HG02943 (cell line): ENCODE measurements around the gene LGALS3BP.

Experiments
- ATAC-seq: cut with Tn5 transposase; IDR thresholded peaks from one replicate; pipeline ENCODE4 v1.9.1; 2021; ENCODE audit warnings: mild to moderate bottlenecking, low read depth, moderate library complexity; ENCODE audit not compliant: unreplicated experiment

Gene LGALS3BP

GRCh38 chr17:78944956-78945355, 34.8 kb downstream of the LGALS3BP start:
- ATAC-seq, result no peak

- no peak for ATAC-seq
Observed at GRCh38 chr17:78944026-78944425, 35.7 kb downstream of the LGALS3BP start.

GRCh38 chr17:78940708-78941107, 39.0 kb downstream of the LGALS3BP start:
- ATAC-seq, result no peak

DNA sequence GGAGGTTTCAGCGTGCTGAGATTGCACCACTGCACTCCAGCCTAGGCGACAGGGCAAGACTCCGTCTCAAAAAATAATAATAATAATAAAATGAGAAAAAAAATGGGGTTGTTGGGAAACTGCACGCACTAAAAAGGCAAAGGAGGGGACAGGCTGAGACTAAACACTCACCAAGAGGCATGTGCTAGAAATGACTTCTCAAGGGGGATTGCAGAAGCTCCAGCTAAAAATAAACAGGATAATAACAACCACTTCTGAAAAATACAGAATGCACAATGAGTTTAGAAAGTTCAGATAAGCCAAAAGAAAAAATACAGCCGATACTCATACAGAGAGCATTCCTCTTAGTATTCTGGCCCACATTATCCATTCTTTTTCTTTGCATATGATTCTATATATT, 39.5 kb downstream of the LGALS3BP start:
- no peak for ATAC-seq

- no peak for ATAC-seq
Observed at GRCh38 chr17:78939615-78940014, 40.1 kb downstream of the LGALS3BP start.

DNA sequence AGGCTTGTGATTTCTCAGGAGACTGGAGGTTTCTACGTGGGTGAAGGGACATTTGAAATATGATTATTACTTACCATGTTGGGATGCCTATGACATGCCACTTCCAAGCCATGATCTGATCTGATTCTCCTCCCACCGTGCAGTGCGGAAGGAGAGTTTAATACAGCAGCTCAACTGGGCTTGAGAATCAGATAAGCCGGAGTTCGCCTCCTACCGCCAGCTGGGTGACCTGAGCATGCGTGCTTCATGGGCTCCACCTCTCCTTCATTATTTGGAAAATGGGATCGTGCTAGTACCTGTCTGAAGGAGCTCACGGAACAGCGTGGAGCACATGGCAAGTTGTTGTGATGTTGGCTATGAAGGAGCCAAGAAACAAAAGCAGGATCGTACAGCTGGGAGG, 42.2 kb downstream of the LGALS3BP start:
- no peak for ATAC-seq

DNA sequence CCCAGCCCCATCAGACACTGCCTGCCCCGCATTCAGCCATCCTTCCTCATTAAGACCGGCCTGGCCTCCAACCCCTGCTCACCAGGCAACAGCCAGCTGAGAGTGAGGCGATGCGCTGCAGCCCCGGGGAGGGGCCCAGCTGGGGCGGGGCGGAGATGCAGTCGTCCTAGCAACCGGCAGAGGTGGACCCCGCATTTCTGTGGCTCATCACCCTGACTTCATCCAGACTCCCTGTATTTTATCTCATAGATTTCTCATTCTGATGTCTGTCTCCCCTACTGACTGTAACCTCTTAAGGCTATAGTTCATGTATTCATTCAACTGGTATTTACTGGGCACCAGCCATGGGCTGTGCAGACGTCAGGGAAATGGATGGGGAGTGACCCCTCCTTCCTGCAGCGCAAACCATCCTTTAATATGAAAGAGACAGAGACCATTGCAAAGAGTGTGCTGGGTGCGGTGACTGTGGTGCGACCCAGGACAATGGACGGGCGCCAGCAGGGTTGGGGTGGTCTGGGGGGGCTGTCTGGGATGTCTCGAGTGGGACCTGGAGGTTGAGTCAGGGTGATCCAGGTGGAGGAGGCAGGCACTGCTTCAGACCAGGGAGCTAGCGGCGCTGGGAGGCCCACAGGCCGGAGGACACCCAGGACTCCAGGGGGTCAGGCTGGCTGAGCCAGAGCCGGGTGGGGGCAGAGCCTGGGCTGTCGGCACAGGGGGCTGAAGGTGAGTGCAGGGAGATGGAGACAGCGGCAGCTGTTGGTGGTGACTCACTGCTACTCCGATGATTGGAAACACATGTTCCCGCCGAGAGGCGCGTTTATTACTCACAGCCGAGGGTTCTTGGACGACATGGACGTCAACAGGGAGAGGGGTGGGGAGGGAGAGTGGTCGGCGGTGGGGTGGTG, 44.1 kb downstream of the LGALS3BP start:
- ATAC-seq, result no peak

GRCh38 chr17:78934681-78935418, 44.9 kb downstream of the LGALS3BP start:
- ATAC-seq, result no peak

- no peak for ATAC-seq
Observed at GRCh38 chr17:78933959-78934568, 45.7 kb downstream of the LGALS3BP start.

- ATAC-seq, result no peak
Observed at GRCh38 chr17:78933025-78933958, 46.4 kb downstream of the LGALS3BP start.

DNA sequence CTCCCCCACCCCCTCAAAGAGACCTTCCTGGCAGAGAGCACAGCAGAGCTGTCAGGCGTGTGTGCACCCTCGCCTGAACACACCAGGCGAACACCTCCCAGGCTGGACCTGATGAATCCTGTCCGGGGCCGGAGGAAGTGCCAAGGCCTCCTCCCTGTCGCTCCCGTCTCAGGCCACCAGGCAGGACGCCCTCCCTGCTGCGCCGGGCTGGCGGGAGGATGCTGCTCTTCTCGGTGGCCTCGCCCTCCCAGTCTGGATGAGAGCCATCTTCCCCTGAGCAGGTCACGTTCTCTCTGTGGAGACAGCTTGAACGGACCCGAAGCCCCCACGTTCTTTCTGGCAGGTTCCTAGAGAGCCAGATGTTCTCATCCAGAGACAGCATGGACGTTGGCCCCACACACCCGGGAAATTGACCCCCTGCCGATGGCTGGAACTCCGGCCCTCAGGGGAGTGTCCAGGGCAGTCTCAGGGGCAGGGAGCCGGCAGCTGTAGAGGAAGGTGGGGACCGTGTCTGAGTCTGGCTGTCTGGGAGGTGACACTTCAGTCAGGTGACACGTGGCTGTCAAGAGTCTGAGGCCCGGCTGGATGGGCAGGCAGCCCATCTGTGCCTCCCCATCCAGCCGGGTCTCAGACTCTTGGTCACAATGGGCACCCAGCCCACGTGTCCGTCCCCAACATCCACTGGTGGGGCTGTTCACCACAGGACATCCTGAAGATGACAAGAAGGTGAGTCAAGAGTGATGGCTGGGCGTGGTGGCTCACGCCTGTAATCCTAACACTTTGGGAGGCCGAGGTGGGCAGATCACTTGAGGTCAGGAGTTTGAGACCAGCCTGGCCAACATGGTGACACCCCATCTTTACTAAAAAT, 49.6 kb downstream of the LGALS3BP start:
- ATAC-seq, result no peak

DNA sequence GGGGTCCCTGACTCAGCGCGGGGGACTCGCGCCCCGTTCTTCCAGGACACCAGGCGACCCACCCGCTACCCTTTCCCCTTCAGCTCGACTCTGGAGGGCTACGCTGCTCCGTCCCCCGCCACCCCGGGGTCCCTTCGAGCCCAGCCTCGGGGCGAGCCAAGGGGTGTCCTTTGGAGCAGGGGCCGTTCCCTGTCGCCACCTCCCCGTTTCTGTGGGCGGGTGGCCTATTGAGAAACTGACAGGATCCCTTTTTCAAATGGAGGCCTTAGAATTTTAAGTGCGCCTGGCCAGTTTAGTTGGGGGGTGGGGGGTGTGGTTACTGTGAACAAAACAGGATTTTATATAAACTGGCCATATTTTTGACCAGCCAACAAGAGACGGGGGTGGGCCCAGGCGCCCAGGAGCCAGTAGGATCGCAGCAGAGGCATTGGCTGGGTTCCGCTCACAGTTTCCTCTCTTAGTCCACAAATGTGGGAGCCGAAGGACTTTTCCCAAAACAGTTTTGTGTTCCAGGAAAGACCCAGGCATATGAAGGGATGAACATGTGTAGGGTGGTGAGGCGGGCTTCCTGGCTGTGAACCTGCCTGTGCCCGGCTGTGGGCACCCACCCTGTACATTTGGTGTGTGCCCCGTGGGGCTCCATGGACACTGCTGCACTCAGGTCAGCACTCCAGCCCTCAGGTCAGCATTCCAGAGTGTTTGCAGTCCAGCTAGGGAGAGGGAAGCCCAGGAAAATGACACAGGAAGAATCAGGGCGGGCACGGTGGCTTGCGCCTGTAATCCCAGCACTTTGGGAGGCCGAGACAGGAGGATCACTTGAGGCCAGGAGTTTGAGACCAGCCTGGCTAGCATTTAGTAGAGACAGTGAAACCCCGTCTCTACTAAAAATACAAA, 53.8 kb downstream of the LGALS3BP start:
- ATAC-seq, result no peak

- no peak for ATAC-seq
Observed at GRCh38 chr17:78925234-78925633, 54.5 kb downstream of the LGALS3BP start, which contains the start of gene TIMP2. TIMP2 (minus strand) TSS chr17:78925387; CDS start chr17:78925088, 299 bp downstream.

GRCh38 chr17:78924481-78925151, 55.1 kb downstream of the LGALS3BP start:
- no peak for ATAC-seq

DNA sequence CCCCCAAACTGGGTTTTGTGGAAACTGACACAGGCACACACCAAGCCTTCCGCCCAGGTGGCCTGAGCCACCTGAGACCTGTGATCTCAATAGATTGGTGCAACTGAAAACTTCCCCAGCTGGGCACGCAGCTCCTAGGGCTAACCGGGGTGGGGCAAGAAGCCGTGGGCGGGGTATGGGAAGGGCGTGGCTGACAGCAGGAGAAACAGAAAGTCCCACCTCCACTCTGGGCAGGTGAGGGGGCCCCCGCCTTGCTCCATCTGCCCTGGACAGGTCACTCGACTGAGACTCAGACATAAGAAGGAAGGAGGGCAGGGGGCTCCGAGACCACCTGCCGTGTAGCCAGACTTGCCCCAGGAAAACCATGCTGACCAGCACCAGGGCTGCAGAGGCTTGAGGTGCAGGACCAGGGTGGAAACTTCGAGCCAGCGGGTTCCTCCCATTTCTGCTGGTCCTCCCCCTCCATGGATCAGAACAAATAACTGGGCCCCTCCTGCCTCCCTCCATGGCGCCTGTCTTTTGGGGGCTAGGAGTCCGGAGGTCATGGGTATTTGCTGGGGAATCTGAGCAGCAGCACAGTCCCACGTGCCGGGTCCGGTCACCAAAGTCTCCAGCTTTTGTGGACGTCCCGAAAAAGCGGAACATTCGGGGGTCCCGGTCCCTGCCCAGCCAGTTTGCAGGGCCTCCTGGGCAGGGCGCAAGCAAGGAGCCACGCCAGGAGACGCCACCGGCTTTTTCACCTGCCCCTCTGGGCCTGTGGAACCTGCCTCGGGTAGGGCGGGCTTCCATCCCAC, 55.9 kb downstream of the LGALS3BP start:
- no peak for ATAC-seq

- ATAC-seq, result no peak
Observed at GRCh38 chr17:78922816-78923498, 56.8 kb downstream of the LGALS3BP start.
